Colonic mucosa (tissue), 4 donors: Measurements from ENCODE around the gene TOE1. TPM values are rescaled to one million over a fixed set of nuclear protein-coding genes. Genes with fewer than 3 reads are reported as not detected.

Experiments used
- DNase-seq: peaks from one replicate; pipeline ENCODE4 v3.0.0-alpha.2; 2020
- H3K27ac ChIP-seq: fragments of 200-600 bp; one replicate; pipeline ENCODE4 v1.8.0; 2021
- H3K27me3 ChIP-seq: fragments of 200-600 bp; one replicate; pipeline ENCODE4 v1.8.0; 2021
- H3K36me3 ChIP-seq: fragments of 200-600 bp; one replicate; pipeline ENCODE4 v1.8.0; 2021
- H3K4me1 ChIP-seq: fragments of 200-600 bp; one replicate; pipeline ENCODE4 v1.8.0; 2021; ENCODE audit warnings: mild to moderate bottlenecking
- H3K4me3 ChIP-seq: fragments of 200-600 bp; one replicate; pipeline ENCODE4 v1.8.0; 2021
- H3K9ac ChIP-seq, 2 donors: one replicate each; pipeline ENCODE4 v1.7.0; 2013; ENCODE audit warnings: control low read depth in 2 of 2, low read depth in 2 of 2, low read length in 2 of 2
- H3K9me3 ChIP-seq: fragments of 200-600 bp; one replicate; pipeline ENCODE4 v1.8.0; 2021
- CTCF ChIP-seq: fragments of 200-600 bp; IDR thresholded peaks from one replicate; pipeline ENCODE4 v1.8.0; 2022; ENCODE audit warnings: antibody characterized with exemption, mild to moderate bottlenecking
- intact Hi-C: fragments of 100-400 bp; cut with DNase I; formaldehyde crosslinking; loops from one replicate; pipeline ENCODE4 v1.14.1; 2022
- total RNA-seq, 2 donors: library from RNA; stranded (reverse); fragmentation: NEBNext Ultra II Directional in 1 of 2; extraction: Animal tissue kit (Norgen Biotek cat#: 25700) in 1 of 2; gene quantifications; one replicate each; pipeline ENCODE4 v1.2.1, GENCODE V29; 2021
- donor health status: healthy.
- donor health status: DM: no; HTN: no; CAD: no.
- donor health status: DM: no; HTN: no; CAD: no.

Gene TOE1
- total RNA-seq, 2 donors from 2014 or later = 10.1 to 20.5 TPM

DNA sequence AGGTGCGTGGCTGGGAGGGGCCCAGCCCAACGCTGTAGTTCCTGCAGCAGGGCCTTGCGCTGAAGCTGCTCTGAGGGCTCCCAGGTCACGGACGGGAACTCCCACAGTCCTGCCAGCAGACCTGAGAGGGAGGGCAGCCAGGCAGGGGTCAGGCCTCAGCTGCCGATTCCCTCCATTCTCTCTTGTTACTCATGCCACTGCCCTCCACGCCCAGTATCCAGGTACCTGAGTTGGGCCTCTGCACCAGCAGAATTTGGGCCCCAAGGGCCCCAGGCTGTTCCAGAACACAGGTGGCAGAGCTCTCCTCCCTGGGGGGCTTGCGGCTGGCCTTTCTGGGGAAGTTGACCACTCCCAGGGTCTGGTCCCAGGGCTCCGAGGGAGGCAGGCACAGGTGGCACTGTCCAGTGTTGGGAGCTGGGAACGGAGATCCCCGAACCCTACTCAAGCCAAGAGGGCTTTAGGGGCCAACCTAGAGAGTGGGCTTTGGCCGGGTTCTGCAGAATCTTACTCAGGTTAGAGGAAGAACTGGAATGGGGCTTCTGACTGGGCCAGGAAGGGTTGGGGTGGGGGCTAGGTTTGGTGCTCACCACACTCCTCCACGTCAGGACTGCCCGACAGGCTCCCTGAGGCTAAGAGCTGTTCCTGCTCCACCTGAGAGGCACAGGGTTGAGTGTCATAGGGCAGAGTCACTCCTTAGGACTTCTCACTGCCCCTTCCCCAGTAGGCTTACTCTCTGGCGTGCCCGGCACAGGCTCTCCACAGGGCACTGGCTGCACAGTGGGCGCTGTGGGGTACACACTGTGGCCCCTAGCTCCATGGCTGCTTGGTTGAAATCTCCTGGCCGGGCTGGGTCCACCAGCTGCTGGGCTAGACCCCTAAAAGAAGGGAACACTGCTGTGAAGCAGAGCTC, 8.3 kb upstream of the TOE1 start:
- Histone ChIP-seq H3K9me3 (no peaks in the 10 kb centered on the region), H3K9ac (peak overlapping the region in 1 of 2 donors; percentile 4), H3K27ac (no peak overlapping the region), H3K27me3 (no peaks in the 10 kb centered on the region), H3K4me1 (peaks cover 13% of the 10 kb centered on the region), H3K36me3 (no peaks in the 10 kb centered on the region), H3K4me3 (no peak overlapping the region)
- no peak for DNase-seq
- no peak for TF ChIP-seq CTCF
- intact Hi-C loops = no loop called here

GRCh38 chr1:45332346-45332720, 7.6 kb upstream of the TOE1 start:
- H3K27me3 ChIP-seq = no peaks in the 10 kb centered on the region
- H3K27ac ChIP-seq = no peak overlapping the region
- H3K4me3 ChIP-seq = no peak overlapping the region
- intact Hi-C loops = no loop called here
- H3K9ac ChIP-seq = no peak overlapping the region
- DNase-seq = no peak
- H3K4me1 ChIP-seq = peaks cover 8% of the 10 kb centered on the region
- H3K9me3 ChIP-seq = no peaks in the 10 kb centered on the region
- no peak for TF ChIP-seq CTCF
- no peaks in the 10 kb centered on the region for H3K36me3 ChIP-seq

DNA sequence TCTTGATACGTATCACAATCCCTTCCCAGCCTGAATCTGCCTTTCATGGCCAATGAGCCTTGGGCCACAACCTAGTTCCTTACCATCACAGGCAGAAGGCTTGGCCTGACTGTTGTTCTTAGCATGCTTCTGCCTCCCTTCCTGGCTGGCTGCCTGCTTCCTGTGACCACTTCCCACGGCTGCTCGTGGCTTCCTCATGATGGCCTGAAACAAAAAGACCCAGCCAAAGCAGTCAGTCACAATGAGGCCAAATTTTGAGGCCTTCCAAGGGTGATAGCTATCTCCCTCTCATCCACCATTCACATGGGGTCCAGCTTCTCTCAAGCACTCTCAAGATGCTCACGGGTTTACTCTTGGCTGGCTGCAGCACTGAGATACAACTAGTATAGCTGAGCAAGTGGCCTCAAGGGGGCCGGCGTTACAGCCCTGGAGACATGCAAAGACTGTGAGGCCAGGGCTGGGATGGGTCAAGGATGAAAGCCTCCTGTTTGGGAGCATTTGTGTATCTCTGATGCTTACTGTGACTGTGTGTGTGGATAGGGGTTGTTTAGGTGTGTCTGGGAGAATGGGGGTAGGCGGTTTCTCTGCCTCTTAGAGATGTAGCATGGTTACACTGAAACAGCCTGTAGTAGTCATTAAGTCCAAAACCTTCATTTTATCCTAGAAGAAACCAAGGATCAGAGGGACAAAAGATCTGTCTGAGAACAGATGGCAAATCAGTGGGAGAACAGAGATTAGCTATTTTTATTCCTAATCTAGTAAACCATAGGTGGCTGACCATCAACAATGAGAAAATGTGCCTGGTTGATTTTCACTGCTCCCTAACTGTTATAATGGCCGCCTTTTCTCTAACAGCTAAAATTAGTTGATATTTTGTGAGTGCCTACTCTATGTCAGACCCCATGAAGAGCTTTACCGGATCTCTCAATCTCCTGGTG, 5.4 kb upstream of the TOE1 start:
- no peak for TF ChIP-seq CTCF
- H3K27ac ChIP-seq = peak overlapping the region; percentile 79
- no peaks in the 10 kb centered on the region for H3K36me3 ChIP-seq
- H3K9ac ChIP-seq = peak overlapping the region in 1 of 2 donors; percentile 72
- no peaks in the 10 kb centered on the region for H3K4me1 ChIP-seq
- no peak overlapping the region for H3K4me3 ChIP-seq
- H3K27me3 ChIP-seq = no peaks in the 10 kb centered on the region
- no peak for DNase-seq
- intact Hi-C loops = no loop called here
- no peaks in the 10 kb centered on the region for H3K9me3 ChIP-seq

DNA sequence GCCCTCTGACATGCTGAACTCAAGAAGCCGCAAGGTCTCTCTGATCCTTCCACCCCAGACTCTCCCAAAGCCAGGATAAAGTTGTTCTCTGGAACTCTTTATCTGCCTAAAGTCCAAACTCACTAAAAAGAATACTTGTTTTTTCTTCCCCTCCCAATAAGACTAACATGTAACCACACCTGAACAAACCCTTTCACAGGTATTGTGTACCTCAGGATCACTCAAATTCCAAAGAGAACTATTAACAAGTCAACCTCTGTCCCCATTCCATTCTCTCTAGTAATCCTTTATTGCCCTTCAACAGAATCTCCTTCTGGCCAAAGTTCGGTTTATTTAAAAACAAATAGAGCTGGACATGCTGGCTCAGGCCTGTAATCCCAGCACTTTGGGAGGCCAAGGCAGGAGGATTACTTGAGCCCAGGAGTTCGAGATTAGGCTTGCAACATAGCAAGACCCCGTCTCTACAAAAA, 4.1 kb upstream of the TOE1 start:
- Histone ChIP-seq H3K36me3 (no peaks in the 10 kb centered on the region), H3K27me3 (no peaks in the 10 kb centered on the region), H3K27ac (peak overlapping the region; percentile 79), H3K9me3 (no peaks in the 10 kb centered on the region), H3K4me1 (peaks cover 3% of the 10 kb centered on the region), H3K9ac (peak overlapping the region in 1 of 2 donors; percentile 72), H3K4me3 (no peak overlapping the region)
- peak; percentile 57 for DNase-seq
- intact Hi-C loops = no loop called here
- no peak for TF ChIP-seq CTCF

DNA sequence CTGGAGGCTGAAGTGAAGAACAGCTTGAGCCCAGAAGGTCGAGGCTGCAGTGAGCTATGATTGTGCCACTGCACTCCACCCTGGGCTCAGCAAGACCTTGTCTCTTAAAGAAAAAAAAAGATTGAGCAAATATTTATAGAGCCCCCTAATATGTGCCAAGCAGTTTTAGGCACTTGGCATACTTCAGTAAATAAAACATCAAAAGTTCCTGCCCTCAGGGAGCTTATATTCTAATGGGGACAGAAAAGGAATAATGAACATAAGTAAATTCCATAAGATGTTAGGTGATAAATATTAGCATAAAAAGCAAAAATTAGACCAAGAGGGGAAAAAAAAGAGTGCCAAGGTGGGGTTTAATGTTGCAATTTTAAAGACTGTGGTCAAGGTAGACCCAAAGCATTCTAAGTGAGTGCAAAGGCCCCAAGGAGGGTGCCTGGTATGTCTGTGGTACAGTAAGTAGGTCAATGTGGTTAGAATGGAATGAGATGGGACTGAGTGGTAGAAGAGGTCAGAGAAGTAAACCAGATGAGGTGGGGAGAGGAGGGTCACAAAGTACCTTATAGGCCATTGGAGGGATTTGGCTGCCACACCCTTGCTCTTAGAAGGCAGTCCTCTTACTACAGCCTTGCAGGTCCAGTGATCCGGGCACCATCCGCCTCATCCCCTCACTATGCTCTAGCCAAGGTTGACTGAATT, 2.2 kb upstream of the TOE1 start:
- H3K4me1 ChIP-seq = peaks cover 9% of the 10 kb centered on the region
- no peak for TF ChIP-seq CTCF
- no peaks in the 10 kb centered on the region for H3K27me3 ChIP-seq
- intact Hi-C loops = no loop called here
- H3K27ac ChIP-seq = no peak overlapping the region
- no peak overlapping the region for H3K9ac ChIP-seq
- no peaks in the 10 kb centered on the region for H3K36me3 ChIP-seq
- H3K9me3 ChIP-seq = no peaks in the 10 kb centered on the region
- DNase-seq = no peak
- no peak overlapping the region for H3K4me3 ChIP-seq
